Activated CD4-positive, alpha-beta T cell treated with anti-CD3 and anti-CD28 coated beads, Interleukin-2, amount 50 U/mL, for 1 hour (primary cell): Measurements from ENCODE around the gene IL37.
"Not testable (repeated sequence)": the region's sequence is repeated elsewhere in the genome, so short reads cannot be mapped to it uniquely, and the experiment has no call there.

Experiments
- DNase-seq: peaks from one replicate; pipeline ENCODE4 v3.0.0-alpha.2; 2020

Gene IL37

GRCh38 chr2:112923967-112924338, 13.0 kb downstream of the IL37 start:
- DNase-seq, result no peak

GRCh38 chr2:112924360-112924759, 13.4 kb downstream of the IL37 start:
- DNase-seq, result no peak

DNA sequence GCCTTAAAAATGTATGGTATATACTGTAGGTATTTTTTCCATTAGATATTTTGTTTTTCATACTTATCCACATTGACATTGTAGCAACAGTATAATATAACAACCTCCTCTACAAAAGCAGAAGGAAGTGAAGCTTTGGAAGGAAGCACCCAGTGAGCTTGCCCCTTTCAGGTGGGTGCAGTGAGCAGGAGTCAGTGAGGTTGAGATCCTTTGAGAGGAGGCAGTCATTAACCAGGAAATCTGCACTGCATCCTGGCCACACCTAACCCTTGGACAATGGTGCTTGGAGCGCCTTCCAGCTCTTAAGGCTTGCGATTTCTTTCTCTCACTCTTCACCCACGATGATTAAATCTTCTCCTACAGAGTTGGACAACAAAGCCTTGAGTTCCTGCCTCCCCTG, 13.9 kb downstream of the IL37 start:
- no peak for DNase-seq

DNA sequence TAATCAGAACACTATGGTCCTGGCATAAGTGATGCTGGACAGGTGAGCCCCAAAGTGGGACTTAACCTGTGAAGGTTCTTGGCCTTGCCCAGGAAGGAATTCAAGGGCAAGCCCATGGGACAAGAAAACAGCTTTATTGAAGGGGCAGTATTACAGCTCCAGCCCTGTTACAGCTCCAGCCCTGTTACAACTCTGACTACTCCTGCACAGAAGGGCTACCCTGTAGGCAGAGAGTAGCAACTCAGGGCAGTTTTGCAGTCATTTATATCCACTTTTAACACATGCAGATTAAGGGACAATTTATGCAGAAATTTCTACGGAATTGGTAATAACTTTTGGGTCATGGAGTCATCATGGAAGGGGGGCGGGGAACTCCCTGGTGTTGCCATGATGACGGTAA, 15.7 kb downstream of the IL37 start:
- no peak for DNase-seq

DNA sequence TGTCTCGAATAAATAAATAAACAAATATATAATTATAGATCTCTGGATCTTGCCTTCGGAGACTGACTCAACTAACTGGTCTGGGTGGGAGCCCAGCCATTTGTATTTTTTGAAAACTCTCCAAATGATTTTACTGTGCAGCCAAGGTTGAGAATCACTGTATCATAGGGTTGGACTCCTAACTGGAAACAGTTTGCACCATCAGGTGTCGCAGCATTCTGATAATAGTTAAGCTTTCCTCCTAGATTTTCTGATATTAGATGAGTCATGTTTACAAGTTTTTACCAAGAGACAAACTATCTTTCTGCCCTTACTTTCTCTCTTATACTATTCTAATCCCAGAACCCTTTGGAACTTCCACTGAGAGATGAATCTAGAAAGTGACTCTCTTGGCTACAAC, 16.8 kb downstream of the IL37 start:
- DNase-seq, result no peak

GRCh38 chr2:112933261-112933660, 22.3 kb downstream of the IL37 start:
- no peak for DNase-seq

GRCh38 chr2:112934117-112934516, 23.2 kb downstream of the IL37 start:
- not testable (repeated sequence) for DNase-seq

GRCh38 chr2:112936927-112937232, 25.9 kb downstream of the IL37 start:
- DNase-seq, result no peak

GRCh38 chr2:112938904-112939303, 27.9 kb downstream of the IL37 start:
- DNase-seq, result no peak

- no peak for DNase-seq
Observed at GRCh38 chr2:112939425-112939824, 28.5 kb downstream of the IL37 start.

GRCh38 chr2:112940859-112941625, 30.1 kb downstream of the IL37 start:
- no peak for DNase-seq

DNA sequence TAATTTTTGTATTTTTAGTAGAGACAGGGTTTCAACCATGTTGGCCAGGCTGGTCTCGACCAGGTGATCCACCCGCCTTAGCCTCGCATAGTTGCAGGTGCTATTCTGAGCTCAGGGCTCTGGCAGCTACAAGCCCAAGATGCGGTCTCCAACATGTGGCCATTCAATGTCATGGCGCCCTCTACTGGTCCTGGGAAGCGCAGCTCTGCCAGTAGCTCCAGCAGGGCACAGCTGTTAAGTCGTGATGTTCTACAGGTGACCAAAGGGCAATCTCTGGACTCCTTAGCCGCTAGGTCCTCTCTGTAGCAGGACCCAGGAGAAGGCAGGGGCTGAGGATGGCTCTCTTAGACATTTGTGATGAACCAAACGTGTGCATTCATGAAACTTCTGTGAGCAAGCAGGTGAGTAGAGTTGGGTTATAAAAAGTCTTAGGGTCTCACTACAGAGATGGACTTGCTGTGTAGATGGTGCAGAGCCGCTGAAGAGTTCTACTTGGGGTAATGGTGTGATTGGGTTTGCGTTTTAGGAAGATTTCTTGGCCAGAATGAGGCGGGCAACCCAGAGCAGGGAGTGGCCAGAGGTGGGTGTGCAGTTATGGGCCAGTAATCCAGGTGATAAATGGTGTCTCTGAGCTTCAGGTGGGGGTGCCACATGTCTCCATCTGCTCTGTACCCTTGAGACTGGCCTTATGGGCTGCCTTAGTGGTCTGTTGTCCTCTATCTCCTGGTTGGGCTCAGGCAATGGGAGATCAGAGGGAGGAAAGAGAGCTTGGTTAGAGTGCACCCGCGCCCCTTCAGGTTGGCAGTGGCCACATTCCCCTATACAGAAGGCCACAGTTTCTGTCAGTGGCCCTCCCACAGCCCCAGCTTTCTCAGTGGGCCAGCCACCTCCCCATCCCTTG, 31.0 kb downstream of the IL37 start:
- peak; percentile 48 for DNase-seq

GRCh38 chr2:112942654-112943002, 31.7 kb downstream of the IL37 start:
- no peak for DNase-seq

GRCh38 chr2:112944971-112945370, 34.0 kb downstream of the IL37 start:
- DNase-seq, result no peak

DNA sequence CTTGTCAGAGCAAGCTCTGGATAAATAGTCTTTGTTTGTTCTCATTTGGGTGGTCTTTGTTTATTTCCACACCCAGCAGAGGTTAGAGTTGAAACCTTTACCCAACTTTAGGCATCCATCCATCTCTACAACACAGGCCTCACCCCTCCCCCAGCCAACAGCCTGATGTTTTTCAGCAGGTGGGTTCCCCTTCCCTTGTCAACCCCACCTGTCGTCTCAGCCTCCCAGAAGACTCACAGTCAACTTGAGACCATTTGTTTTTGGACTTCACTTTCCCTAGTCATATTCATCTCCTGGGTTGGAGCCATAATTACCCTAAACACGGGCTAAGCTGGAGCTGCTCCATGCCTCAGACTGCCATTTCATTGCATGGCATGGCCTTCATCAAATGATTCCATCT, 35.1 kb downstream of the IL37 start:
- no peak for DNase-seq

DNA sequence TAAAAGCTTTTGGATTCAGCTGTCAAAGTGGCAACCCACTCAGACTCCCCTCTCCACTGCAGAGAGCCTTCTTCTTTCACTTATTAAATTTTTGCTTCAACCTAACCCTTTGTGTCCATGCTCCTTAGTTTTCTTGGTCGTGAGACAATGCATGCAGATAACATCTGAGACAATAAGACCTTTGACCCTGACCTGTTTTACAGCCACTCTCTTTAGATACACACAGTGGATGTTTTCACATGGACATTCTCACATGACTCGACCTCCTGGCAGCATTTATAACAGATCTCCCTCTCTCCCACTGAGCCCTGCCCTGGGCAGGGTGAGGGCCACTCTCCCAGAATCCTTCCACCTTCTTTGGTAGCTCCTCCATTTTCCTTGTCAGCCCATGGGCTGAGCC, 36.4 kb downstream of the IL37 start:
- no peak for DNase-seq

- DNase-seq, result no peak
Observed at GRCh38 chr2:112949456-112949855, 38.5 kb downstream of the IL37 start.

DNA sequence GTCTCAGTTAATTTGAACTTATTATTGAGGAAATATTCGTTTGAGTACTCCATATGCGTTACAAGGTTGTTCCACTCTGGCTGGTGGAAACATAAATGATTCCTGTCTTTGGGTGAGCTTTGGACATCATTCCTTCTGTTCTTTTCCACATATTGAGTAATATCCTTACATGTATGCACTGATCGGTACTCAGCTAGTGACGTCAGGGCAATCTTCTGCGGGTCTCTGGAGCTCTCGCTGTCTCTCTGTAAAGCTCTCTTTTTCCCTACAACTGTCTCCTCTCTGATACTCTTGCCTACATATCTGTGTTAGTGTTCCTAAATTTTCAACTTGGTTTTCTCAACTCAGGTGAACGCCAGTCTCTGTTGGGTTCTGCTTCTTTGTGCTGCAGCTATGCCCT, 43.4 kb downstream of the IL37 start:
- DNase-seq, result no peak

DNA sequence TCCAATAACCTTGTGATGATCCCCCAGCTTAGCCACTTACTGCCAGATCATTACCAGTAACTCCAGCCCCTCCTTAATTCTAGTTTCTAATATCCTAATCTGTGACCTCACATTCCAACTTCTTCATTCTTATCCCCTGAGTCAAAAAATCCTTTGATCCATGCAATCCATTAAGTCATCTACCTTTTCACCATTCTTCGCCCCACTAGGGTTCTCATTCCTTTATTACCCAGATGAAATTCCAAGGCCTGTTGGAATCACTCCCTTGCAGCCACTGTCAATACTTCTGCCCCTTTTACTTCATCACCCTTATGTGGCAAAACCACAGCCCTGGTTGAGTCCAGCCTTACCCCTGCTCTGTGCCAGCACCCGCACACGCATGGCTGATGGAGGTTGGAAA, 46.5 kb downstream of the IL37 start:
- no peak for DNase-seq

DNA sequence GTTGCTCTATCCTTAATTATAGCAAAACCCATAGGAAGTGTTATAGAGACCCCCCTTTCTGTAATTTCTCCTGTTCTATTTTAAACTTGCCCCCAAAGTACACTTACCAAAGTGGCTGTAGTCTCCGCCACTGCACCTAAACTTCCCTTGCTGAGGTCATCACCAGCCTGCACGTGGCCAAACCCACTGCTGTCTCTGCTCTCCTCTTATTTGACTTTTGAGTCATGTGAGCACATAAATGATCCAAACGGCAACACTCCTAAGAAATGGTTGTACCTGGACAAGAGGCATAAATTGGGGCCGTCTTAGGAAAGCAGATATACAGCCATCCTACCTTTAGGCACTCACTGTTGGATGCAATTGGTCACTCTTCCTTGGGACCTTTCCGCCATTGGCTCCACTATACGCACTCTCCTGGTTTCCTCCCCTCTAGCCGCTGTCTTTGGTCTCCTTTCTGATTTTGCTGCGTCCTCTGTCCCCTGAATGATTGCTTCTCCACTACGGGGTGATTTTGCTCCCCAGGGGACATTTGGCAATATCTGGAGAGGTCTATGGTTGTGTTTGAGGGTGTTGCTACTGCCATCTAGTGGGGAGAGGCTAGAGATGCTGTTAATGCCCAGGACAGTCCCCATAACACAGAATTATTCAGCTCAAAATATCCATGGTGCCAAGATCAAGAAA, 47.6 kb downstream of the IL37 start:
- DNase-seq, result peak; percentile 8

GRCh38 chr2:112959109-112959812, 48.3 kb downstream of the IL37 start:
- DNase-seq, result no peak

DNA sequence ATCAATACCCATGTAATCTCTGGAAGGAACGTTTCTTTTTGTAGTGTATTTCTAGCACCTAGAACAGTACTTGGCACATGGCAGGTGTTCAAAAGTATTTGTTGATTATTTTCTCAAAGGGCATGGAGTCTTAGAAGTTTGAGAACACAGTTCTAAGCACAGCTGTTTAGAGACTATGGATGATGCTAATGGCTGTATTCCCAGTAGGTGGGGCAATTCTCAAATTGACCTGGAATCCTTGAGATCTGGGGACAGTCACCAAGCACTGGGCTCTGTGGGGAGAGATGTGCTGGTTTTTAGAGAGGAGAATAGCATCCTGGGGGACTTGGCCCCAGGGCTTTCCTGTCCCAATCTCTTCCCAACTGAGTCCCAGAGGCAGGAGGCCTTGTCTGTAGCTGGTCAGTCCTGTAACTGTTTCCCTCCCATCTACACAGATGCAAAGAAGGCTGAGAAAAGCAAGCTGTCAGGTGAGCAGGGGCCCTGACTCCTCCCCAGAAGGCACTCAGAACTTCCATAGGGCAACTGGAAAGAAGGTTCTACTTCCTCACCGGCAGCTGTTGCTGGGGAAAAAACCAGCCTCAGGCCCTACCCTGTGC, 49.4 kb downstream of the IL37 start:
- DNase-seq, result no peak
